Suppressor macrophage (primary cell): ENCODE measurements around the gene HSF4.

ENCODE experiments used
- DNase-seq, 4 experiments: peaks; one replicate each; pipeline ENCODE4 v3.0.0-alpha.2; 2020 to 2022

The HSF4 gene

GRCh38 chr16:67150047-67150832 lies 14.3 kb upstream of the HSF4 start:
- DNase-seq, result peak in 3 of 4 experiments; percentile 45 to 70 (median 61)

GRCh38 chr16:67150833-67151396 lies 13.6 kb upstream of the HSF4 start, which contains the start of gene B3GNT9:
Gene B3GNT9 (minus strand): TSS chr16:67150998. CDS start chr16:67150485, 513 bp downstream.
- peak in 3 of 4 experiments; percentile 38 to 53 (median 43) for DNase-seq

- DNase-seq, result peak in 1 of 4 experiments; percentile 17
Measured at GRCh38 chr16:67151431-67152097, 13.0 kb upstream of the HSF4 start.

DNA sequence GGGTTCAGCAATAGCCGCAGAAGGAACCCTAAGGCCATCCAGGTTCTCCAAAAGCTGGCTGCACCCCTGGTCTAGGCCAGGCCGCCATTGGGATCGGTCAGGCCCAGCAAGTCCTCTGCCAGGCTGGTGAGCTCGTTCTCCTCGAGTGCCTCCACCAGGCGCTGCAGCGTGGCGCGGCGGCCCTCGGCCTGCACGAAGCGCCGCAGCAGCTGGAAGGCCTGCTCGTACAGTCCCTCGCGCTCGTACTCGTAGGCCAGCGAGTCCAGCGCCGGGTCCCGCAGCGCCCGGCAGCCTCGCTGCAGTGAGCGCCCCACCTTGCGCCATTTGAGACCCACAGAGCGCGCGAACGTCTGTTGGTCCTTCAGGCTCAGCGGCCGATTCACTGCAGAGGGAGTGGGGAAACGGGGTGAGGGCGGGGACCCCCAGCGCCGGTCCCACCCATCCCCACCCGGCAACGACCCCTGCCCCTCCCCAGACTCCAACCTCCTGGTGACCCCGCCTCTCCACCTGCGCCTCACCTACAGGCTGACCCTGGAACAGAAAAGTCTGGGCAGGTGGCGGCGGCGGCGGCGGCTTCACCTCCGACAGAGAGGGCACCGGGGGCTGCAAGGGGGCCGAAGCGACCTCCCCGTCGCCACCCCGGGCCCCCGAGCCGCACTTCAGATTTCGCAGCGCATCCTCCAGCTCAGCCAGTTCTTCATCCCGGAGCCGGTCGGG lies 9.8 kb upstream of the HSF4 start:
- no peak for DNase-seq

DNA sequence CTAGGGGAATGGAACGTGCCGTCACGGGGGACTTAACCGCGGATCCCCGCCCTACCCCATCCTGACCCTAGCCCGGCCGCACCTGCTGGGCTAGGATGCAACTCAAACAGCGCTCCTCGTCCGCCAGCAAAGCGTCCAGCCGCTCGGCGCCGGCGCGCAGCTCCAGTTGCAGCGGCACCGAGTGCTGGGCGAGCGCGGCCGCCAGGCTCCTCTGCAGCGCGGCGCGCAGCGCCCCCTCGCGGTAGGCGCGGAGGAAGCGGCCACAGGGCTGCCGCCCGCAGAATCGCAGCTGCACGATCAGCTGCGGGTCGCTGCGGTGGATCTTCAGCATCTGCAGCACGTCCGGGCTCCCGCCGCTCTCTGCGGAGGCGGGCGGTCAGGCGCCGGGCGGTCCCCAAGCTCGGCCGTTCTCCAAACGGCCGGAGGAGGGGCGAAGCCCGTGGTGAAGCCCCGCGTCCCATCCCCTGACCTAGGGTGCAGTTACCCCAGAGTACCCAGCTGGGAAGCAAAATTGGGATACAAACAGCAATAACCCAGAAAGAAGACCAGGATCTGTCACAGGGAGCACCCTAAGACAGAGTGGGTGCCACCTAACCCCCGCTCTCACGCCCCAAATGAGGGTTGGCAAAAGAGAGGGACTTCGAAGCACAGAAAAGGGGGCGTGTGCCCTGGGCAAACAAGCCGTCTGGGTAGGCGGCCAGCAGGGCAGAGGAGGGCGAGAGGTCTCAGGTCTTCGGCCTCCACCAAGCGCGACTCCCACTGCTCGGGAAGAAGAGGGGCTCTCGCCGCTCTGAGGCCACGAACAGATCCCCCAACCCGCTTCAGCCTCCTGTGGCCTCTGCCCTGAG lies 9.0 kb upstream of the HSF4 start:
- peak; percentile 82 to 94 (median 90) for DNase-seq

GRCh38 chr16:67156143-67156844 lies 8.3 kb upstream of the HSF4 start:
- DNase-seq, result no peak

- DNase-seq, result no peak
Measured at GRCh38 chr16:67157106-67157748, 7.3 kb upstream of the HSF4 start.

DNA sequence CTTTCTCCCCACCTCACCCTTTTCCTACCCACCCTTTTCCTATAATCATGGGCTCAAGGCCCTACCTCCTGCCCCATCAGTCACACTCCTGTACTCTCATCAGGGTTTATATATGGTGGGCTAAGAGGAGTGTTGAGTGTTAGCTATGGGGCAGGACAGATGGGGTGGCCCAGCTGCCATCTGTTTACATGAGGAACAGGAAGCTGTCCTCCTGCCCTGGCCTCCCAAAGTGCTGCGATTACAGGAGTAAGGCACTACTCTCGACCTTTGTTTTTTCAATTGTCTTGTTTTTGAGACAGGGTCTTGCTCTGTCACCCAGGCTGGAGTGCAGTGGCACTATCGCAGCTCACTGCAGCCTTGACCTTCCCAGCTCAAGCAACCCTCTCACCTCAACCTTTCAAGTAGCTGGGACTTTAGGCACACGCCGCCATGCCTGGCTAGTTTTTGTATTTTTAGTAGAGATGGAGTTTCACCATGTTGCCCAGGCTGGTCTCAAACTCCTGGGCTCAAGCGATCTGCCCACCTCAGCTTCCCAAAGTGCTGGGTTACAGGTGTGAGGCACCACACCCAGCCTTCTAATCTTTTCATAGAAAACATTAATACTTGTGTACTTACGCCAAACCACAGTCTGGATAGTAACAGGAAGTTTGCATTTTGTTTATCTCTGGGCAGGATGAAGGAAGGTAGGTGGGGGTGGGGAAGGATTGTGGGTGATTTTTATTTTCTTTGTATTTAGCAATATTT lies 6.5 kb upstream of the HSF4 start:
- DNase-seq, result no peak

DNA sequence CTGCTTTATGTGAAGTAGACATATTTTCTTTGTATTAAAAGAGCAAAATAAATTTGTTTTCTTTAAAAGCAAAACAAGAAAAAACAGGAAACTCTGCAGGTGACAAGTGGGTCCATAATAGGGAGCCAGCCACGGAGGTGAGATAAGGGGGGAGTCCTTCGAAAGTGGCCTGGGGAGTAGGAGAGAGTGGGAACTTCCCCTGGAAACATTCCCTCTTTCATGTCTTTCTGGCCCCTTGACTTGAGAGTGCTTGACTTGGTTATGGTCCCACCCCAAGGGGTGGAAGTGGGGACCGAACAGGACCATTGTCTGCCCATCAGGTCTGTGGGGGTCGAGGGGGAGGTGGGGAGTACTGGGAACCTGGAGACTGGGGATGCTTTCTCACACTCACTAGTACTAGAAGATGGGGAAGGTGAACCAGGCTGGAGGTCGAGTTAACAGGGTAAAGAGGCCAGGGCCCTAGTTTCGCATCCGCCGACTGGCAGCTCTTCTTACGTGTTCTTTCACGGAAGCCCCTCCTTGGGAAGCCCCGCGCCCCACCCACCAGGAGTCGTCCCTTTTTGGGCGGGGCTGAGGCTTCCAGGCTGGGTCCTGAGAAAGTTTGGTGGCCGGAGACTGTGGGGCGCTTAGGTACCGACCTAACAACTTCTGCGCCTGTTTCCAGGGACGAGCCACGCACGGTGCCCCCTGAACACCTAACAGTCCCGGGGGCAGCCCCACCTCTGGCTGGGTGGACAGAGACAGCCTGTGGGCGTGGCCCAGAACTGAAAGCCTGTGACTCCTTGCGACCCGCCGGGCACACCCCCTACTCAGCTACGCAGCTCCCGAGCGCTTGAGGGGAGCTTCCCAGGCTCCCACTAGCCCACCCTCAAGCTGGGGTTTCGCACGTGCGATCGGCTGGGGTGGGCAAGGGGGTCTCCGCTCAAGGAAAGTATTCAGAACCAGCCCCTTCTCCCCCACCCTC lies 5.6 kb upstream of the HSF4 start:
- peak; percentile 42 to 77 (median 68) for DNase-seq

GRCh38 chr16:67161595-67162058 lies 2.9 kb upstream of the HSF4 start:
- DNase-seq, result no peak

DNA sequence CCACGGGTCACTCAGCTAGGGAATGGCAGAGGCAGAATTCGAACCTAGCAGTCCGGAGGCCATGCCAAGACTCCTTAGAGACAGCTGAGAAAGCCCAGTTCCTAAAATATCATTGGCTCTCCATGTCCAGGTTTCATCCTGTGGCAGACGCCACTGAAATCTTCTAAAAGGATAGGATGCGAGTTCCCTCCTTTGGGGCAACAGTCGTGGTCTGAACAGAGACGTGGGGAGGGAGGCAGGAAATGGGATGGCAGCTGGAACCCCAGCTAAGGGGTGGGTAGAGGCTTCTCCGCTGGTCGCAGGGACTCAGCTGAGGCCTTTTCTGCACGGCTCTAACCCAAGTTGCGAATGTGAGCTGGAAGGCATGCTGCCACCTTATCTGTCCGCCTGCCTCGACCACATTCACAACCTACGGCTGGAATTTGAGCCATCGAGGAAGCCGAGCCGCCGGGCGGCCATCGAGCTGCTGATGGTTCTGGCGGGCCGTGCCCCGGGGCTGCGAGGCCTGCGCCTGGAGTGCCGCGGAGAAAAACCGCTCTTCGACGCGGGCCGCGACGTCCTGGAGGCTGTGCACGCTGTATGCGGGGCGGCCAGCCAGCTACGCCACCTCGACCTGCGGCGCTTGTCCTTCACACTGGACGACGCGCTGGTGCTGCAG lies 1.9 kb upstream of the HSF4 start:
- peak in 3 of 4 experiments; percentile 51 to 56 (median 52) for DNase-seq

DNA sequence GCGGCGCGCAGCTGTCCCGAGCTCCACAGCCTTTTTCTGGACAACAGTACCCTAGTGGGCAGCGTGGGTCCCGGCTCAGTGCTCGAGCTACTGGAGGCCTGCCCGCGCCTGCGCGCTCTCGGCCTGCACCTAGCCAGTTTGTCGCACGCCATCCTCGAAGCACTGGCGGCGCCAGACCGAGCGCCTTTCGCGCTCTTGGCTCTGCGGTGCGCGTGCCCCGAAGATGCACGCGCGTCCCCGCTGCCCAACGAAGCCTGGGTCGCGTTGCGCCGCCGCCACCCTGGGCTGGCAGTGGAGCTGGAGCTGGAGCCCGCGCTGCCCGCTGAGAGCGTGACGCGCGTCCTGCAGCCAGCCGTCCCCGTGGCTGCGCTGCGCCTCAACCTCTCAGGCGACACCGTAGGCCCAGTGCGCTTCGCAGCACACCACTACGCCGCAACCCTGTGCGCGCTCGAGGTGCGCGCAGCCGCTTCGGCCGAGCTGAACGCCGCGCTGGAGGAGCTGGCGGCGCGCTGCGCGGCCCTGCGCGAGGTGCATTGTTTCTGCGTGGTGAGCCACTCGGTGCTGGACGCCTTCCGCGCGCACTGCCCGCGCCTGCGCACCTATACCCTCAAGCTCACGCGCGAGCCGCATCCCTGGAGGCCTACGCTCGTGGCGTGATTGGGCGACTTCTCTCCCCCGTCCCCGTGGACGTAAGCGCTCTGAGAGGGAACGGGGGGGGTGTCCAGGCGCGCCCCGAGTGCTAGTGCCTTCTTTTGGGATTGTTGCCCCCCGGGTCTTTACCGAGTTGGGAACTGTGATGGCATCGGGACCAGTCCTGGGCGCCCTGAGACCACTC lies 1.2 kb upstream of the HSF4 start:
- DNase-seq, result peak in 3 of 4 experiments; percentile 50 to 71 (median 60)

- peak in 1 of 4 experiments; percentile 34 for DNase-seq
Measured at GRCh38 chr16:67163999-67164558, 466 bp upstream of the HSF4 start.

DNA sequence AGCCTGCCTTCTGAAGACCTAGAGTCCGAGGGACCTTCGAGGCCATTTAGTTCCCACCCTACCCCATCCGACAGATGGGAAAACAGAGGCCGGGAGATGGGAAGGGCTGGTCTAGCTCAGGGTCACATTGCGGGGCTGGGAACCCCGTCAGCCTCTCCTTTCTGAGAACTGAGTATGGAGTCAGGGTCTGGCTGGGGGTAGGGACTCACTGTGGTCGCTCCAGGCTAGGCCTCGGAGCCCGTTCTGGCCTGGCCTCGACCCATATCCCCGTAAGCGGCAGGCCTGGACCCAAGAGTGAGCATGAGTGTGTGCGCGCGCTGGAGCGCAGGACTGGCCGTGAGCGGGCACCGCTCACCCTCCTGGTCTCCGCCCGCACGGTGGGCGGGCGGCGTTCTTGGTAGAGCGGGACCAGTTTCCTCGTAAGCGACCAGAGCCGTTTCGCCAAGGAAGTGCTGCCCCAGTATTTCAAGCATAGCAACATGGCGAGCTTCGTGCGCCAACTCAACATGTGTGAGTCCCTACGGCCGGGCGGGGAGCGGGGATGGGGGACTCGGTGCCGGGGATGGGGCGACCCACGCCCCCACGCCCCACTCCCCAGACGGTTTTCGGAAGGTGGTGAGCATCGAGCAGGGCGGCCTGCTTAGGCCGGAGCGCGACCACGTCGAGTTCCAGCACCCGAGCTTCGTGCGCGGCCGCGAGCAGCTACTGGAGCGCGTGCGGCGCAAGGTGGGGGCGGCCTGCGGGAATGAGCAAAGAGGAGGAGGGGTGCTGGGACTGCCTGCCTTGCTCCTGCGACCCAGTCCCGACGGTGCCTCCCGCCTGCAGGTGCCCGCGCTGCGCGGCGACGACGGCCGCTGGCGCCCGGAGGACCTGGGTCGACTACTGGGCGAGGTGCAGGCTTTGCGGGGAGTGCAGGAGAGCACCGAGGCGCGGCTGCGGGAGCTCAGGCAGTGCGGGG lies 855 bp downstream of the HSF4 start:
- DNase-seq, result peak in 3 of 4 experiments; percentile 27 to 52 (median 36)

GRCh38 chr16:67166110-67166547 lies 1.6 kb downstream of the HSF4 start:
- DNase-seq, result peak in 1 of 4 experiments; percentile 21
